BE2C (cell line): ENCODE measurements around the gene PCAT7.
A peak's percentile ranks its signal among the peaks of the same experiment; 100 is the strongest.
"Not testable (repeated sequence)": the region's sequence is repeated elsewhere in the genome, so short reads cannot be mapped to it uniquely, and the experiment has no call there.

Experiments used
- DNase-seq: peaks from one replicate; pipeline ENCODE4 v3.0.0-alpha.2; 2020
- H3K27me3 ChIP-seq: fragments of 250-450 bp; sonication (Bioruptor Pico); 2 replicates; pipeline ENCODE4 v1.5.1; 2020; ENCODE audit warnings: mild to moderate bottlenecking
- H3K36me3 ChIP-seq: fragments of 250-450 bp; sonication (Bioruptor Pico); 2 replicates; pipeline ENCODE4 v1.5.1; 2020; ENCODE audit warnings: mild to moderate bottlenecking
- H3K4me1 ChIP-seq: fragments of 250-450 bp; sonication (Bioruptor Pico); 2 replicates; pipeline ENCODE4 v1.5.1; 2020
- H3K4me3 ChIP-seq: 2 replicates; pipeline ENCODE4 v1.5.1; 2011; ENCODE audit warnings: low read depth, low read length
- H3K9me3 ChIP-seq: fragments of 250-450 bp; sonication (Bioruptor Pico); 2 replicates; pipeline ENCODE4 v1.5.1; 2020
- CTCF ChIP-seq: IDR thresholded peaks from 2 replicates; pipeline ENCODE4 v1.5.1; 2012; ENCODE audit warnings: mild to moderate bottlenecking, low read depth, low read length

PCAT7 gene

GRCh38 chr9:94553029-94553938, 1.6 kb upstream of the PCAT7 start:
- peak; percentile 42 for DNase-seq
- Histone ChIP-seq H3K4me1 (no peaks in the 10 kb centered on the region), H3K27me3 (no peaks in the 10 kb centered on the region), H3K9me3 (no peaks in the 10 kb centered on the region), H3K4me3 (peak overlapping the region; percentile 91), H3K36me3 (peaks cover 16% of the 10 kb centered on the region)
- TF ChIP-seq CTCF = peak; percentile 47

GRCh38 chr9:94554078-94554438, 825 bp upstream of the PCAT7 start:
- peak overlapping the region; percentile 91 for H3K4me3 ChIP-seq
- no peaks in the 10 kb centered on the region for H3K4me1 ChIP-seq
- peaks cover 15% of the 10 kb centered on the region for H3K36me3 ChIP-seq
- H3K9me3 ChIP-seq = no peaks in the 10 kb centered on the region
- DNase-seq = no peak
- TF ChIP-seq CTCF = no peak
- no peaks in the 10 kb centered on the region for H3K27me3 ChIP-seq

GRCh38 chr9:94557376-94557775, 2.5 kb downstream of the PCAT7 start:
- H3K9me3 ChIP-seq = no peaks in the 10 kb centered on the region
- H3K4me3 ChIP-seq = no peak overlapping the region
- no peak for TF ChIP-seq CTCF
- no peaks in the 10 kb centered on the region for H3K4me1 ChIP-seq
- no peaks in the 10 kb centered on the region for H3K27me3 ChIP-seq
- DNase-seq = no peak
- peaks cover 24% of the 10 kb centered on the region for H3K36me3 ChIP-seq

- H3K4me1 ChIP-seq = no peaks in the 10 kb centered on the region
- no peak for TF ChIP-seq CTCF
- no peak overlapping the region for H3K4me3 ChIP-seq
- no peak for DNase-seq
- peaks cover 24% of the 10 kb centered on the region for H3K36me3 ChIP-seq
- no peaks in the 10 kb centered on the region; the same call in 1 of the 2 replicates for H3K9me3 ChIP-seq
- H3K27me3 ChIP-seq = no peaks in the 10 kb centered on the region
Measured at GRCh38 chr9:94560237-94560636, 5.4 kb downstream of the PCAT7 start.

GRCh38 chr9:94563548-94563947, 8.7 kb downstream of the PCAT7 start:
- DNase-seq = no peak
- no peak overlapping the region for H3K4me3 ChIP-seq
- H3K4me1 ChIP-seq = no peaks in the 10 kb centered on the region
- H3K27me3 ChIP-seq = no peaks in the 10 kb centered on the region
- H3K9me3 ChIP-seq = no peaks in the 10 kb centered on the region; the same call in 1 of the 2 replicates
- H3K36me3 ChIP-seq = peaks cover 24% of the 10 kb centered on the region
- TF ChIP-seq CTCF = no peak

- H3K4me3 ChIP-seq, H3K9me3 ChIP-seq, H3K4me1 ChIP-seq, H3K27me3 ChIP-seq, DNase-seq: not testable (repeated sequence)
- peaks cover 22% of the 10 kb centered on the region for H3K36me3 ChIP-seq
Measured at GRCh38 chr9:94564279-94564678, 9.4 kb downstream of the PCAT7 start.
